B cell (primary cell): ENCODE data around the gene POLE. TPM values are rescaled to one million over a fixed set of nuclear protein-coding genes. Genes with fewer than 3 reads are reported as not detected.

Experiments
- ATAC-seq: fragments of 200-7000 bp; cut with Tn5 transposase; one replicate; pipeline ENCODE4 v1.10.0; 2021; ENCODE audit warnings: low read depth, mild to moderate bottlenecking, moderate number of reproducible peaks, moderate library complexity
- CTCF ChIA-PET: fragments of 350-600 bp; sonication (Branson Sonifier 250); formaldehyde crosslinking; loops from one replicate; lab custom pipeline; 2021; ENCODE audit warnings: antibody characterized with exemption, inconsistent platforms; lab: Charles Lee
- POLR2A ChIA-PET: fragments of 350-600 bp; sonication (Branson Sonifier 250); formaldehyde crosslinking; loops from one replicate; lab custom pipeline; 2021; ENCODE audit warnings: antibody characterized with exemption; lab: Charles Lee
- DNase-seq: peaks from one replicate; pipeline ENCODE4 v3.0.0; 2013
- H2AFZ ChIP-seq: 2 replicates; pipeline ENCODE4 v1.6.1; 2012; ENCODE audit warnings: mild to moderate bottlenecking, low read depth, low read length; ENCODE audit not compliant: insufficient read depth, poor library complexity, severe bottlenecking
- H3K27ac ChIP-seq, 2 donors: 1 replicate in 1 of 2; 2 replicates in 1 of 2; pipeline ENCODE4 v1.5.1; 2012 to 2013; ENCODE audit warnings: low read length in 2 of 2, mild to moderate bottlenecking in 2 of 2, moderate library complexity in 1 of 2
- H3K27me3 ChIP-seq, 4 experiments: fragments of 200-600 bp in 1 of 4; sonication (generic) in 1 of 4; replicated peaks in 1 of 4; 1 replicate in 2 of 4; 2 replicates in 2 of 4; pipeline versions ENCODE4 v1.6.1 to v1.7.0; 2013 to 2016; ENCODE audit warnings: low read length in 3 of 4, mild to moderate bottlenecking in 2 of 4, mixed read lengths in 1 of 4, moderate library complexity in 1 of 4; ENCODE audit not compliant: insufficient read depth in 4 of 4, control insufficient read depth in 3 of 4; ENCODE audit errors: control extremely low read depth in 1 of 4
- H3K36me3 ChIP-seq, 2 experiments: replicated peaks in 1 of 2; 1 replicate in 1 of 2; 2 replicates in 1 of 2; pipeline versions ENCODE4 v1.6.1 to v1.7.1; 2013; ENCODE audit warnings: low read length in 1 of 2; ENCODE audit not compliant: insufficient read depth in 2 of 2, control insufficient read depth in 1 of 2; ENCODE audit errors: control extremely low read depth in 1 of 2, extremely low read depth in 1 of 2
- H3K4me1 ChIP-seq, 2 donors: fragments of 200-600 bp in 1 of 2; sonication (generic) in 1 of 2; 1 replicate in 1 of 2; 2 replicates in 1 of 2; pipeline versions ENCODE4 v1.5.1 to v1.6.1; 2013 to 2017; ENCODE audit warnings: low read length in 2 of 2; ENCODE audit not compliant: control insufficient read depth in 2 of 2, insufficient read depth in 2 of 2
- H3K4me2 ChIP-seq: replicated peaks from 2 replicates; pipeline ENCODE3; 2012; ENCODE audit warnings: mild to moderate bottlenecking, low read depth, low read length; ENCODE audit not compliant: poor library complexity, severe bottlenecking
- H3K4me3 ChIP-seq, 5 experiments: fragments of 200-600 bp in 1 of 5; sonication (generic) in 1 of 5; 1 replicate in 3 of 5; 2 replicates in 2 of 5; pipeline versions ENCODE4 v1.5.1 to v1.7.0; 2011 to 2016; ENCODE audit warnings: low read length in 4 of 5, mild to moderate bottlenecking in 4 of 5, low read depth in 2 of 5, control low read depth in 1 of 5, moderate library complexity in 1 of 5; ENCODE audit not compliant: insufficient read depth in 1 of 5; ENCODE audit errors: control extremely low read depth in 1 of 5, extremely low read depth in 1 of 5
- H3K79me2 ChIP-seq: fragments of 200-600 bp; sonication (generic); one replicate; pipeline ENCODE4 v1.6.0; 2016; ENCODE audit warnings: low read length; ENCODE audit not compliant: control insufficient read depth, insufficient read depth
- H3K9ac ChIP-seq: fragments of 200-600 bp; sonication (generic); 2 replicates; pipeline ENCODE4 v1.6.1; 2017; ENCODE audit warnings: mild to moderate bottlenecking, low read length, moderate library complexity
- H3K9me3 ChIP-seq, 3 donors: one replicate each; pipeline versions ENCODE4 v1.6.1 to v1.7.1; 2013; ENCODE audit warnings: low read length in 2 of 3; ENCODE audit not compliant: control insufficient read depth in 2 of 3, insufficient read depth in 1 of 3; ENCODE audit errors: control extremely low read depth in 1 of 3
- H4K20me1 ChIP-seq: 2 replicates; pipeline ENCODE4 v1.6.0; 2012; ENCODE audit warnings: mild to moderate bottlenecking, low read length; ENCODE audit not compliant: insufficient read depth, control insufficient read depth, poor library complexity, severe bottlenecking
- H3K27ac Mint-ChIP-seq: one replicate; pipeline ENCODE4 v1.8.0; 2021; ENCODE audit warnings: mixed read lengths
- H3K27me3 Mint-ChIP-seq: one replicate; pipeline ENCODE4 v1.8.0; 2021; ENCODE audit warnings: mixed read lengths
- H3K4me1 Mint-ChIP-seq: one replicate; pipeline ENCODE4 v1.8.0; 2021; ENCODE audit warnings: mixed read lengths
- H3K4me3 Mint-ChIP-seq: one replicate; pipeline ENCODE4 v1.8.0; 2021; ENCODE audit warnings: mixed read lengths
- H3K9me3 Mint-ChIP-seq: one replicate; pipeline ENCODE4 v1.8.0; 2022; ENCODE audit warnings: mixed read lengths; ENCODE audit not compliant: insufficient read depth
- CTCF ChIP-seq: fragments of 200-600 bp; IDR thresholded peaks from one replicate; pipeline ENCODE4 v1.8.0; 2022; ENCODE audit warnings: antibody characterized with exemption, mild to moderate bottlenecking
- EZH2 ChIP-seq: IDR thresholded peaks from 2 replicates; pipeline ENCODE4 v1.6.1; 2012; ENCODE audit warnings: borderline replicate concordance, low read depth, mild to moderate bottlenecking, moderate library complexity, low read length; ENCODE audit not compliant: insufficient read depth, poor library complexity, severe bottlenecking
- whole genome bisulfite sequencing: methylation state at CpG from one replicate; pipeline ENCODE4 v1.1.5; 2013; ENCODE audit warnings: missing lambda C conversion rate; ENCODE audit not compliant: insufficient coverage; 5-methylcytosine and 5-hydroxymethylcytosine counted together
- intact Hi-C: fragments of 100-400 bp; cut with micrococcal nuclease; formaldehyde crosslinking; loops from one replicate; pipeline ENCODE4 v1.10.0; 2022
- polyA plus RNA-seq: library from polyadenylated mRNA; depleted of rRNA; stranded (reverse); fragments of >200 nt; gene quantifications from 2 replicates; pipeline ENCODE4 v1.2.3, GENCODE V29; 2012
- total RNA-seq, 2 donors: library from RNA; stranded (reverse); fragments of 120-200 nt in 1 of 2; gene quantifications; 1 replicate in 1 of 2; 2 replicates in 1 of 2; pipeline versions ENCODE4 v1.2.3 to v1.2.4, GENCODE V29; 2013 to 2022

POLE gene
- total and polyA plus RNA-seq, 2 donors (not counting 1 experiment from before 2014, with no cell fraction given): 32.0 to 62.0 TPM

- H4K20me1 ChIP-seq: peaks cover 8% of the 10 kb centered on the region
- 98% methylated on average over 6 of the region's 12 CpGs for WGBS
- no peak overlapping the region for H2AFZ ChIP-seq
- H3K9me3 Mint-ChIP-seq: no peaks in the 10 kb centered on the region
- H3K4me3 ChIP-seq: no peak overlapping the region
- H3K9me3 ChIP-seq: no peaks in the 10 kb centered on the region
- no peak overlapping the region for H3K4me2 ChIP-seq
- H3K36me3 ChIP-seq: peaks cover 0 to 36% of the 10 kb centered on the region in 2 experiments
- H3K9ac ChIP-seq: no peak overlapping the region
- ATAC-seq: no peak
- H3K27ac ChIP-seq: no peak overlapping the region
- CTCF ChIA-PET: interaction anchor here (1.1 kb wide), 1 partner anchor 166 kb away, joined by 3 read pairs; no protein-coding TSS in a partner anchor
- H3K79me2 ChIP-seq: no peaks in the 10 kb centered on the region
- H3K27me3 ChIP-seq: no peaks in the 10 kb centered on the region
- no peak overlapping the region for H3K4me3 Mint-ChIP-seq
- POLR2A ChIA-PET: no interaction called here
- TF ChIP-seq CTCF (no peak), EZH2 (no peak)
- DNase-seq: no peak
- no peaks in the 10 kb centered on the region for H3K4me1 Mint-ChIP-seq
- no peaks in the 10 kb centered on the region for H3K27me3 Mint-ChIP-seq
- H3K27ac Mint-ChIP-seq: no peak overlapping the region
- no peaks in the 10 kb centered on the region for H3K4me1 ChIP-seq
- intact Hi-C loops: no loop called here
Measured at GRCh38 chr12:132580701-132581292, 106.3 kb downstream of the POLE start.

GRCh38 chr12:132579744-132580143, 107.4 kb downstream of the POLE start:
- H3K4me3 ChIP-seq: no peak overlapping the region
- H3K79me2 ChIP-seq: no peaks in the 10 kb centered on the region
- CTCF ChIA-PET: interaction anchor here (1.1 kb wide), 1 partner anchor 165 kb away, joined by 3 read pairs; no protein-coding TSS in a partner anchor
- no peak overlapping the region for H3K27ac ChIP-seq
- H3K27me3 Mint-ChIP-seq: no peaks in the 10 kb centered on the region
- no peak overlapping the region for H3K4me2 ChIP-seq
- intact Hi-C loops: no loop called here
- no peak for ATAC-seq
- no peak overlapping the region for H3K27ac Mint-ChIP-seq
- no peak overlapping the region for H3K4me3 Mint-ChIP-seq
- peaks cover 8% of the 10 kb centered on the region for H4K20me1 ChIP-seq
- POLR2A ChIA-PET: interaction anchor here (0.5 to 0.6 kb wide), 2 partner anchors 20 to 126 kb away, joined by 3 to 6 read pairs; no protein-coding TSS in a partner anchor
- TF ChIP-seq EZH2: no peak
- H3K9me3 ChIP-seq: no peaks in the 10 kb centered on the region
- peaks cover 0 to 43% of the 10 kb centered on the region in 2 experiments for H3K36me3 ChIP-seq
- no peaks in the 10 kb centered on the region for H3K4me1 Mint-ChIP-seq
- H3K9me3 Mint-ChIP-seq: no peaks in the 10 kb centered on the region
- H3K27me3 ChIP-seq: no peaks in the 10 kb centered on the region
- 90% methylated on average over 8 of the region's 12 CpGs for WGBS
- H3K9ac ChIP-seq: no peak overlapping the region
- H2AFZ ChIP-seq: no peak overlapping the region
- DNase-seq: no peak
- no peaks in the 10 kb centered on the region for H3K4me1 ChIP-seq
